Endothelial cell (in vitro differentiated cells): ENCODE measurements around the gene CTNNA2. TPM values are rescaled to one million over a fixed set of nuclear protein-coding genes. Genes with fewer than 3 reads are reported as not detected.

ENCODE experiments used
- DNase-seq: peaks from one replicate; pipeline ENCODE4 v3.0.0; 2021; ENCODE audit warnings: low spot score
- H3K27ac Mint-ChIP-seq: one replicate; pipeline ENCODE4 v1.8.0; 2021; ENCODE audit warnings: mixed read lengths, inconsistent platforms; ENCODE audit not compliant: unreplicated experiment
- H3K27me3 Mint-ChIP-seq: one replicate; pipeline ENCODE4 v1.8.0; 2021; ENCODE audit warnings: mild to moderate bottlenecking, moderate library complexity, mixed read lengths, inconsistent platforms; ENCODE audit not compliant: unreplicated experiment
- H3K36me3 Mint-ChIP-seq: one replicate; pipeline ENCODE4 v1.8.0; 2021; ENCODE audit warnings: mild to moderate bottlenecking, low read depth, mixed read lengths, inconsistent platforms; ENCODE audit not compliant: unreplicated experiment
- H3K4me1 Mint-ChIP-seq: one replicate; pipeline ENCODE4 v1.8.0; 2021; ENCODE audit warnings: mild to moderate bottlenecking, mixed read lengths, inconsistent platforms; ENCODE audit not compliant: unreplicated experiment
- H3K4me3 Mint-ChIP-seq: one replicate; pipeline ENCODE4 v1.8.0; 2021; ENCODE audit warnings: mild to moderate bottlenecking, mixed read lengths, inconsistent platforms; ENCODE audit not compliant: unreplicated experiment
- H3K9me3 Mint-ChIP-seq: one replicate; pipeline ENCODE4 v1.8.0; 2021; ENCODE audit warnings: mixed read lengths, inconsistent platforms; ENCODE audit not compliant: unreplicated experiment
- CTCF ChIP-seq: fragments of 200-600 bp; sonication (generic); IDR thresholded peaks from one replicate; pipeline ENCODE4 v1.5.0; 2021; ENCODE audit warnings: antibody characterized with exemption; ENCODE audit not compliant: unreplicated experiment
- total RNA-seq: library from RNA; stranded (reverse); fragmentation: NEBNext Ultra II Directional; extraction: Animal tissue kit (Norgen Biotek cat#: 25700); gene quantifications from one replicate; pipeline ENCODE4 v1.2.1, GENCODE V29; 2021; ENCODE audit not compliant: unreplicated experiment

The CTNNA2 gene
- total RNA-seq, 1 donor from 2014 or later, result 4.7 TPM

GRCh38 chr2:80292474-80292873 is 779.6 kb downstream of the CTNNA2 start:
- TF ChIP-seq CTCF, result no peak
- H3K27ac Mint-ChIP-seq, result no peak overlapping the region
- no peaks in the 10 kb centered on the region for H3K9me3 Mint-ChIP-seq
- H3K4me3 Mint-ChIP-seq, result no peak overlapping the region
- H3K27me3 Mint-ChIP-seq, result peaks cover 2% of the 10 kb centered on the region
- H3K4me1 Mint-ChIP-seq, result no peaks in the 10 kb centered on the region
- no peak for DNase-seq
- no peaks in the 10 kb centered on the region for H3K36me3 Mint-ChIP-seq

DNA sequence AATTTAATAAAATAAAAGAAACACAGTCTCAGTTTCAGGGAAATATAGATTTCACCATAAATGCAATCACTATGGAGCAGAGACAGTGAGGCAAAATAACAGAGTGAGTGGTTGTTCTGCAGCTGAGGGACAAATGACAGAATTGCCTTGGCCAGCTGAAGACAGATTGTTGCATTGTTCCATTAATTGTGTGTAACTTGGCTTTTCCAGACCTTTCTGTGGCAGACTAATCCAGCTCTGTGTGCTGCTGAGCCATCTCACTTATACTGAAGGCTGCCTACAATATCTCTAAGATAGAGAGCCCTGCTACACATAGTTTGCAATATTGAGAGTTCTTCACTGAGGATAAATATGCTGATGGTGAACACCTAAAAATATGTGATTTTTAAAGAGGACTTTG is 780.2 kb downstream of the CTNNA2 start:
- no peaks in the 10 kb centered on the region for H3K4me1 Mint-ChIP-seq

GRCh38 chr2:80298954-80299353 is 786.1 kb downstream of the CTNNA2 start:
- H3K4me3 Mint-ChIP-seq, result no peak overlapping the region

More for the DNA sequence above, 780.2 kb downstream of the CTNNA2 start:
- no peak for DNase-seq
- H3K27me3 Mint-ChIP-seq, result peaks cover 2% of the 10 kb centered on the region
- H3K9me3 Mint-ChIP-seq, result no peaks in the 10 kb centered on the region
- H3K36me3 Mint-ChIP-seq, result no peaks in the 10 kb centered on the region
- no peak overlapping the region for H3K27ac Mint-ChIP-seq
- H3K4me3 Mint-ChIP-seq, result no peak overlapping the region
- no peak for TF ChIP-seq CTCF

DNA sequence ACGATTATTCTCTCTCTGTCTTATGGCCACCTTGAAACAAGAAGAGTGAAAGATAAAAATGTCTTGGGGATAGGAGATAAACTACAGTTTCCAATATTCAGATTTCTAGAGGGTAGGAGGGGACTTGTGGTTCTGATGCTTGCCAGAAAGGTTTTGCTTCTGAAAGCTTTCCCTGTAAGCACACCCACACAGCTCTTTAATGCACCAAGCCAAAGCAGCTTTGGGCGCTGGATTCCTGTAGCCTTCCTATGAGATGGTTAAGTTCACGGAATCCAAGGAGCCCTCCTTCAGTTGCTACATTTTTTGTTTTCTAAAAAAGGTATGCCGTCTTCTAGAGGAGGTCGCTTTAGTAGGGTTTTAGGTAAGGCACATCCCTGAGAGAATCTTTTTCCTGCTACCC is 786.8 kb downstream of the CTNNA2 start:
- Mint-ChIP-seq H3K36me3 (no peaks in the 10 kb centered on the region), H3K4me3 (no peak overlapping the region), H3K27ac (no peak overlapping the region), H3K27me3 (peaks cover 25% of the 10 kb centered on the region), H3K9me3 (no peaks in the 10 kb centered on the region), H3K4me1 (peaks cover 11% of the 10 kb centered on the region)
- no peak for DNase-seq
- TF ChIP-seq CTCF, result no peak

More at GRCh38 chr2:80298954-80299353, 786.1 kb downstream of the CTNNA2 start:
- Mint-ChIP-seq H3K27ac (no peak overlapping the region), H3K27me3 (peaks cover 25% of the 10 kb centered on the region), H3K9me3 (no peaks in the 10 kb centered on the region), H3K36me3 (no peaks in the 10 kb centered on the region), H3K4me1 (peaks cover 11% of the 10 kb centered on the region)
- DNase-seq, result no peak
- no peak for TF ChIP-seq CTCF

- H3K27me3 Mint-ChIP-seq, result peaks cover 25% of the 10 kb centered on the region
- no peak for TF ChIP-seq CTCF
- DNase-seq, result no peak
- H3K36me3 Mint-ChIP-seq, result no peaks in the 10 kb centered on the region
- H3K27ac Mint-ChIP-seq, result no peak overlapping the region
- peaks cover 11% of the 10 kb centered on the region for H3K4me1 Mint-ChIP-seq
- no peaks in the 10 kb centered on the region for H3K9me3 Mint-ChIP-seq
- H3K4me3 Mint-ChIP-seq, result no peak overlapping the region
These were observed 787.5 kb downstream of the CTNNA2 start for GRCh38 chr2:80300346-80300745.
